ENCODE measurements around the gene PRXL2C.
A peak's percentile ranks its signal among the peaks of the same experiment; 100 is the strongest.

DNA sequence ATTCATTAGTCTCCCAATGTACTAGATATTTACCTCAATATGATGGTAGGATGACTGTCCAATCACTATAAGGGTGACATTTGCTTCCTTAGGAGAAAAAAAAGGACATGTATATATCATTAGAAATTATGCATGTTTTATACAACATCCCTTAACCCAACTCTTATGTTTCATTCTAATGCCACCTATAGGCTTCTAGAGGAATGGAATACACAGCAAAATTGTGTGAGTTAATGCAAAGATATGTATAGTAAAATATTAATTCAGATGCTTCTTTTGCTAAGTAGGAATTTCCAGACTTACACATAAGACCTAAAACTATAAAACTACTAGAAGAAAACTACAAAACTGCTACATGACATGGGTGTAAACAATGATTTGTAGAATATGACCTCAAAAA lies 3.5 kb downstream of the PRXL2C start:
- TF ChIP-seq CTCF (IDR thresholded peaks at IDR 0.05) = peak; percentile 71
- TF ChIP-seq FOXM1 (IDR thresholded peaks at IDR 0.05; ENCODE audit: low read depth) = no peak
- no peak for TF ChIP-seq RXRA (IDR thresholded peaks at IDR 0.05; ENCODE audit: borderline replicate concordance, low read depth)
- no peak for TF ChIP-seq CHD2 (IDR thresholded peaks at IDR 0.05; ENCODE audit: low read length, partially characterized antibody)
- no peak for TF ChIP-seq JUND (IDR thresholded peaks at IDR 0.05)
- TF ChIP-seq RAD21 (IDR thresholded peaks at IDR 0.05; ENCODE audit: low read length) = peak; percentile 81
- TF ChIP-seq YY1 (IDR thresholded peaks at IDR 0.05; ENCODE audit: low read depth) = no peak
- no peak for TF ChIP-seq MXI1 (IDR thresholded peaks at IDR 0.05; ENCODE audit: low read depth, low read length)
- TF ChIP-seq, protein P1, sequence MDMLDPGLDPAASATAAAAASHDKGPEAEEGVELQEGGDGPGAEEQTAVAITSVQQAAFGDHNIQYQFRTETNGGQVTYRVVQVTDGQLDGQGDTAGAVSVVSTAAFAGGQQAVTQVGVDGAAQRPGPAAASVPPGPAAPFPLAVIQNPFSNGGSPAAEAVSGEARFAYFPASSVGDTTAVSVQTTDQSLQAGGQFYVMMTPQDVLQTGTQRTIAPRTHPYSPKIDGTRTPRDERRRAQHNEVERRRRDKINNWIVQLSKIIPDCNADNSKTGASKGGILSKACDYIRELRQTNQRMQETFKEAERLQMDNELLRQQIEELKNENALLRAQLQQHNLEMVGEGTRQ (IDR thresholded peaks at IDR 0.05; ENCODE audit: borderline replicate concordance, low read depth, low read length) = no peak
